ACC112 (cell line): ENCODE results near the gene OIP5.

Experiments used
- H2AFZ ChIP-seq: fragments of 200-600 bp; sonication (generic); one replicate; pipeline ENCODE4 v1.6.0; 2017; ENCODE audit warnings: antibody characterized with exemption, low read length; ENCODE audit not compliant: unreplicated experiment
- H3K27ac ChIP-seq: fragments of 200-600 bp; sonication (generic); 2 replicates; pipeline ENCODE4 v1.5.1; 2014; ENCODE audit warnings: low read depth, mild to moderate bottlenecking, antibody characterized with exemption, low read length, moderate library complexity
- H3K27me3 ChIP-seq: fragments of 200-600 bp; sonication (generic); 2 replicates; pipeline ENCODE4 v1.6.1; 2014; ENCODE audit warnings: mild to moderate bottlenecking, antibody characterized with exemption, low read length, moderate library complexity, mixed read lengths; ENCODE audit not compliant: insufficient read depth
- H3K36me3 ChIP-seq: fragments of 200-600 bp; sonication (generic); 2 replicates; pipeline ENCODE4 v1.6.1; 2016; ENCODE audit warnings: mild to moderate bottlenecking, antibody characterized with exemption, low read length, moderate library complexity, mixed read lengths; ENCODE audit not compliant: insufficient read depth
- H3K4me1 ChIP-seq: fragments of 200-600 bp; sonication (generic); one replicate; pipeline ENCODE4 v1.6.1; 2016; ENCODE audit warnings: low read length, mixed read lengths; ENCODE audit not compliant: insufficient read depth, unreplicated experiment, control insufficient read depth
- H3K4me3 ChIP-seq: fragments of 200-600 bp; sonication (generic); 2 replicates; pipeline ENCODE4 v1.5.1; 2014; ENCODE audit warnings: mild to moderate bottlenecking, low read depth, low read length
- H3K79me2 ChIP-seq: fragments of 200-600 bp; sonication (generic); one replicate; pipeline ENCODE4 v1.6.0; 2016; ENCODE audit warnings: low read length; ENCODE audit not compliant: control insufficient read depth, unreplicated experiment, insufficient read depth

OIP5 gene

DNA sequence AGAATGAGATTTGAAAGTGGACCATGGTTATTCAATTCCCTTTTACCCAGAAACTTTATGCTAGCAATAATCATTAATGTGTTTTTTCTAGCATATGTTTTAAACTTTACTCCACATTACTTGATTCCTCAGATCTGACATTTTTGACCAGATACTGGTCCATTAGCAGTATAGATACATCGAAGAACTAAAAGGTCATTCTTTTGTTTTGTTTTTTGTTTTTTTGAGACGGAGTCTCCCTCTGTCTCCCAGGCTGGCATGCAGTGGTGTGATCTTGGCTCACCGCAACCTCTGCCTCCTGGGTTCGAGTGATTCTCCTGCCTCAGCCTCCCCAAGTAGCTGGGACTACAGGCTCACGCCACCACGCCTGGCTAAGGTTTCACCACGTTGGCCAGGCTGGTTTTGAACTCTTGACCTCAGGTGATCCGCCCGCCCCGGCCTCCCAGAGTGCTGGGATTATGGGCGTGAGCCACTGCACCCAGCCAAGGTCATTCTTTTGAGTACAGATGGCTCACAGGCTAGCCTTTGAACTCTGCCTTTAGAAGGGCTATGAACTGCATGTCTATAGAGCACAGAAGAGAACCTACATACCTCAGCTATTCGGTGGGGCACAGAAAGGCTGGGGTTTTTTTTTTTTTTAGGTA is 72.7 kb downstream of the OIP5 start:
- H2AFZ ChIP-seq, result no peak overlapping the region
- H3K4me3 ChIP-seq, result no peak overlapping the region
- H3K79me2 ChIP-seq, result no peaks in the 10 kb centered on the region
- peaks cover 15% of the 10 kb centered on the region for H3K4me1 ChIP-seq
- H3K36me3 ChIP-seq, result peaks cover 14% of the 10 kb centered on the region; the same call in 1 of the 2 replicates
- H3K27me3 ChIP-seq, result no peaks in the 10 kb centered on the region
- H3K27ac ChIP-seq, result no peak overlapping the region
